Erythroblast (primary cell): ENCODE data around the gene CETP.

Experiments used
- GATA1 ChIP-seq: IDR thresholded peaks from 2 replicates; pipeline ENCODE4 v1.6.1; 2011; ENCODE audit warnings: low read depth, mild to moderate bottlenecking, control low read depth, low read length, moderate library complexity
- POLR2A ChIP-seq: IDR thresholded peaks from 2 replicates; pipeline ENCODE4 v1.6.1; 2011; ENCODE audit warnings: mild to moderate bottlenecking, low read length

DNA sequence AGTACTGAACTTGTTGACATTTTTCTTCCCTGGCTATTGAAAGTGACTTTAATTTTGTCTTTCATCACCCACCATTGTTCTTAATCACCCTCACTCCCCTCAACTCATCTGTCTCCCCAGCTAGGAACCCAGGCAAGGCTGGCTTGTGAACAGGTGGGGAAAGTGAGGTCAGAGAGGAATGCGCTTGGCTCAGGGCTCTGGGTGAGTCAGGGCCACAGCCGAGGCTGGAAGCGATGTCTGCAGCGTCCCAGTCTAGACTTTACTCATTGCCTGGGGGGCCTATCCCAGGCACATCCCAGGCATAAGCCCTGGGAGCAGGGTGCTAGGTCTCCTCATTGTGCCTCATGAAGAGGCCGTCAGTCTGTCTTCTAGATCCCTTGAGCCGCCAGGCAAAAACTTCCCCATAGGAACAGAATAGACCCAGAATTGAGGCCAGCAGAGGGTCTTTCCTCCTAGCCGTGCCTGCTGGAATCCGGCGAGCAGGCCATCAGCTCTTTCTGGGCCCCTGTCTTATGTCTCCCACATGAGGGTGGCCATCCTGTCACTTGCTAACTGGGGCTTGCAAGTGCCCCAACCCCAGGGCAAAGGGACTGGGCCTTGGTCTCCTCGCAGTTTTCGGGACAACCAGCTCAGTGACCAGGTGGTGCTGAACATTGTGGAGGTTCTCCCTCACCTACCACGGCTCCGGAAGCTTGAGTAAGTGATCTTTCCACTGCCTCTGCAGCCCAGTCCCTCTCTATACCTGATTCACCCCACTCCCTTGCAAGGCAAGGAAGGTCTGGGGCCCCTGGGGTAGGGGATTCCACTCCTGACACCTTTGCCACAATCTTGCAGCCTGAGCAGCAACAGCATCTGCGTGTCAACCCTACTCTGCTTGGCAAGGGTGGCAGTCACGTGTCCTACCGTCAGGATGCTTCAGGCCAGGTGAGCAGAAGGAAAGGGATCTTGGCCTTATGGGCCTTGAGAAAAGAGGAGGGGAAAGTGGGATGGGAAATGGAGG, 67.7 kb downstream of the CETP start:
- TF ChIP-seq POLR2A (no peak), GATA1 (no peak)
